ENCODE measurements around the gene COA4. TPM values are rescaled to one million over a fixed set of nuclear protein-coding genes. Genes with fewer than 3 reads are reported as not detected.

The COA4 gene
- polyA plus RNA-seq, 3 donors = 46.6 to 57.7 (median 53.4) TPM

GRCh38 chr11:73907191-73907590, 30.5 kb upstream of the COA4 start:
- peaks cover 42 to 70% of the 10 kb centered on the region in 2 donors for H3K36me3 ChIP-seq (replicated peaks in 1 of 2; ENCODE audit: control insufficient read depth in 1 of 2, insufficient read depth in 2 of 2, low read length in 2 of 2)
- no peak overlapping the region for H3K9ac ChIP-seq (ENCODE audit: insufficient read depth, low read length, poor library complexity, severe bottlenecking)
- no peak overlapping the region for H2AFZ ChIP-seq (ENCODE audit: insufficient read depth, low read depth, low read length, poor library complexity, severe bottlenecking)
- H3K4me3 Mint-ChIP-seq = no peak overlapping the region
- intact Hi-C loops (cut with micrococcal nuclease) = no loop called here
- H3K79me2 ChIP-seq (ENCODE audit: insufficient read depth, low read length) = no peaks in the 10 kb centered on the region
- no peaks in the 10 kb centered on the region for H4K20me1 ChIP-seq (ENCODE audit: insufficient read depth, low read length)
- peak; percentile 11 for TF ChIP-seq CTCF (IDR thresholded peaks at IDR 0.05)
- H3K4me3 ChIP-seq (replicated peaks in 1 of 3; ENCODE audit: low read depth in 2 of 3, low read length in 3 of 3) = no peak overlapping the region
- no CpG with 5 or more reads among the region's 4 CpGs for WGBS (ENCODE audit: insufficient coverage)
- peak overlapping the region in 2 of 7 donors; percentile 19 to 35 for H3K27ac Mint-ChIP-seq
- no peaks in the 10 kb centered on the region for H3K4me1 Mint-ChIP-seq
- no peaks in the 10 kb centered on the region for H3K9me3 ChIP-seq (replicated peaks in 1 of 2; ENCODE audit: control insufficient read depth in 1 of 2, insufficient read depth in 1 of 2, low read length in 2 of 2)
- peaks cover 38 to 46% of the 10 kb centered on the region in 2 donors for H3K36me3 Mint-ChIP-seq
- H3K27ac ChIP-seq (ENCODE audit: low read depth in 1 of 2, low read length in 2 of 2) = no peak overlapping the region
- H3K27me3 Mint-ChIP-seq (ENCODE audit: low read depth in 3 of 3) = peaks cover 0 to 1% (median 0%) of the 10 kb centered on the region in 3 donors
- no peaks in the 10 kb centered on the region for H3K27me3 ChIP-seq (ENCODE audit: control insufficient read depth in 2 of 2, insufficient read depth in 2 of 2, low read length in 2 of 2)
- no peaks in the 10 kb centered on the region for H3K4me1 ChIP-seq (ENCODE audit: control insufficient read depth in 1 of 2, insufficient read depth in 2 of 2, low read length in 2 of 2)
- H3K9me3 Mint-ChIP-seq = no peaks in the 10 kb centered on the region
- peak in 2 of 3 donors; percentile 6 to 31 for DNase-seq
- no peak overlapping the region for H3K4me2 ChIP-seq (replicated peaks; ENCODE audit: extremely low read depth, low read length, poor library complexity, severe bottlenecking)

- H4K20me1 ChIP-seq (ENCODE audit: insufficient read depth, low read length) = no peaks in the 10 kb centered on the region
- no peaks in the 10 kb centered on the region for H3K79me2 ChIP-seq (ENCODE audit: insufficient read depth, low read length)
- no peak for DNase-seq
- H2AFZ ChIP-seq (ENCODE audit: insufficient read depth, low read depth, low read length, poor library complexity, severe bottlenecking) = no peak overlapping the region
- H3K4me3 Mint-ChIP-seq = no peak overlapping the region
- no peak overlapping the region for H3K27ac ChIP-seq (ENCODE audit: low read depth in 1 of 2, low read length in 2 of 2)
- WGBS (ENCODE audit: insufficient coverage) = no CpG with 5 or more reads among the region's 1 CpG
- peaks cover 0 to 1% (median 0%) of the 10 kb centered on the region in 3 donors for H3K27me3 Mint-ChIP-seq (ENCODE audit: low read depth in 3 of 3)
- no peaks in the 10 kb centered on the region for H3K9me3 ChIP-seq (replicated peaks in 1 of 2; ENCODE audit: control insufficient read depth in 1 of 2, insufficient read depth in 1 of 2, low read length in 2 of 2)
- H3K27ac Mint-ChIP-seq = peak overlapping the region in 1 of 7 donors; percentile 13
- H3K9me3 Mint-ChIP-seq = no peaks in the 10 kb centered on the region
- no peak overlapping the region for H3K9ac ChIP-seq (ENCODE audit: insufficient read depth, low read length, poor library complexity, severe bottlenecking)
- no peak overlapping the region for H3K4me2 ChIP-seq (replicated peaks; ENCODE audit: extremely low read depth, low read length, poor library complexity, severe bottlenecking)
- H3K36me3 ChIP-seq (replicated peaks in 1 of 2; ENCODE audit: control insufficient read depth in 1 of 2, insufficient read depth in 2 of 2, low read length in 2 of 2) = peaks cover 26 to 71% of the 10 kb centered on the region in 2 donors
- H3K4me3 ChIP-seq (replicated peaks in 1 of 3; ENCODE audit: low read depth in 2 of 3, low read length in 3 of 3) = no peak overlapping the region
- peaks cover 33 to 45% of the 10 kb centered on the region in 2 donors for H3K36me3 Mint-ChIP-seq
- H3K27me3 ChIP-seq (ENCODE audit: control insufficient read depth in 2 of 2, insufficient read depth in 2 of 2, low read length in 2 of 2) = no peaks in the 10 kb centered on the region
- H3K4me1 ChIP-seq (ENCODE audit: control insufficient read depth in 1 of 2, insufficient read depth in 2 of 2, low read length in 2 of 2) = no peaks in the 10 kb centered on the region
- no peak for TF ChIP-seq CTCF (IDR thresholded peaks at IDR 0.05)
- intact Hi-C loops (cut with micrococcal nuclease) = no loop called here
- H3K4me1 Mint-ChIP-seq = no peaks in the 10 kb centered on the region
Measured at GRCh38 chr11:73902303-73902702, 25.7 kb upstream of the COA4 start.

Data from CD14-positive monocyte (primary cell).